Loucy (cell line): ENCODE data around the gene RAVER2.
"Not testable (repeated sequence)": the region's sequence is repeated elsewhere in the genome, so short reads cannot be mapped to it uniquely, and the experiment has no call there.

Source experiments
- H2AFZ ChIP-seq: fragments of 200-600 bp; sonication (generic); 2 replicates; pipeline ENCODE4 v1.6.0; 2016; ENCODE audit warnings: antibody characterized with exemption, mild to moderate bottlenecking, low read length, moderate library complexity
- H3F3A ChIP-seq: fragments of 200-600 bp; 2 replicates; pipeline ENCODE4 v1.6.0; 2016; ENCODE audit warnings: antibody characterized with exemption, low read depth, mild to moderate bottlenecking
- H3K27me3 ChIP-seq: fragments of 200-600 bp; sonication (generic); 2 replicates; pipeline ENCODE4 v1.6.1; 2014; ENCODE audit warnings: low read length, mild to moderate bottlenecking; ENCODE audit not compliant: insufficient read depth, poor library complexity, severe bottlenecking
- H3K36me3 ChIP-seq: fragments of 200-600 bp; sonication (generic); 2 replicates; pipeline ENCODE4 v1.6.1; 2016; ENCODE audit warnings: low read length; ENCODE audit not compliant: insufficient read depth
- H3K4me1 ChIP-seq: fragments of 200-600 bp; sonication (generic); 2 replicates; pipeline ENCODE4 v1.5.1; 2014; ENCODE audit warnings: low read length, mild to moderate bottlenecking; ENCODE audit not compliant: insufficient read depth, poor library complexity, severe bottlenecking
- H3K4me2 ChIP-seq: fragments of 200-600 bp; sonication (generic); 2 replicates; pipeline ENCODE4 v1.6.0; 2014; ENCODE audit warnings: antibody characterized with exemption, low read length, low read depth, mild to moderate bottlenecking; ENCODE audit not compliant: poor library complexity, severe bottlenecking
- H3K4me3 ChIP-seq: fragments of 200-600 bp; sonication (generic); 2 replicates; pipeline ENCODE4 v1.5.1; 2014; ENCODE audit warnings: low read length, mild to moderate bottlenecking, mixed read lengths; ENCODE audit not compliant: poor library complexity, severe bottlenecking
- H3K79me2 ChIP-seq: fragments of 200-600 bp; sonication (generic); 2 replicates; pipeline ENCODE4 v1.6.1; 2014; ENCODE audit warnings: low read length; ENCODE audit not compliant: insufficient read depth
- H3K9ac ChIP-seq: fragments of 200-600 bp; sonication (generic); 2 replicates; pipeline ENCODE4 v1.6.0; 2014; ENCODE audit warnings: mild to moderate bottlenecking, low read depth, low read length, moderate library complexity; ENCODE audit not compliant: poor library complexity, severe bottlenecking
- H3K9me2 ChIP-seq: fragments of 200-600 bp; sonication (generic); replicated peaks from 2 replicates; pipeline ENCODE4 v1.6.1; 2016; ENCODE audit warnings: low read depth, low read length, mixed read lengths
- H3K9me3 ChIP-seq: fragments of 200-600 bp; sonication (generic); 2 replicates; pipeline ENCODE4 v1.6.1; 2014; ENCODE audit warnings: mild to moderate bottlenecking, antibody characterized with exemption, low read length, low read depth; ENCODE audit not compliant: insufficient read depth
- H4K20me1 ChIP-seq: fragments of 200-600 bp; sonication (generic); 2 replicates; pipeline ENCODE4 v1.6.0; 2014; ENCODE audit warnings: antibody characterized with exemption, low read length, mild to moderate bottlenecking; ENCODE audit not compliant: insufficient read depth, poor library complexity, severe bottlenecking
- EZH2phosphoT487 ChIP-seq: fragments of 200-600 bp; IDR thresholded peaks from 2 replicates; pipeline ENCODE4 v1.6.1; 2018; ENCODE audit warnings: antibody characterized with exemption, mild to moderate bottlenecking, moderate library complexity, borderline replicate concordance
- TF ChIP-seq, protein P1 (sequence below): fragments of 200-600 bp; sonication (generic); conservative IDR thresholded peaks from 2 replicates; pipeline ENCODE4 v1.5.1; 2014; ENCODE audit warnings: mild to moderate bottlenecking, antibody characterized with exemption, low read length

The RAVER2 gene

DNA sequence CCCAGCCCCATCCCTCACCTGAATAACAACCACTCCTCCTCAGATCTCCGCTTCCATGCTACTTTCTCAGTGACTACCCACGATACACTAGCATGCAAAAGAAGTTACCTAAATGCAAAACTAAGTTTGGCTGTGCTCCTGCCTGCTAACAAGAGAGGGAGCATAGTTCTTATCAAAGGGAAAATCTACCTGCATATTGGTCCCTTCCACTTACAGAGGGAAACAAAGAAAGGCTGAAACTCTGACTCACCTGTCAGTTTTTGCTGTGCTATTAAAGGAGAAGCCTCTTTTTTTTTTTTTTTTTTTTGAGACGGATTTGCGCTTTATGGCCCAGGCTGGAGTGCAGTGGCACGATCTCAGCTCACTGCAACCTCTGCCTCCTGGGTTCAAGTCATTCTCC is 43.8 kb upstream of the RAVER2 start:
- Histone ChIP-seq H3K4me3 (no peak overlapping the region), H3K9me2 (no peaks in the 10 kb centered on the region), H3K36me3 (no peaks in the 10 kb centered on the region), H4K20me1 (no peaks in the 10 kb centered on the region), H3K79me2 (no peaks in the 10 kb centered on the region), H3K4me1 (no peaks in the 10 kb centered on the region), H3K27me3 (no peaks in the 10 kb centered on the region), H3K4me2 (no peak overlapping the region), H3K9ac (no peak overlapping the region), H3K9me3 (no peaks in the 10 kb centered on the region), H2AFZ (no peak overlapping the region), H3F3A (no peaks in the 10 kb centered on the region)
- TF ChIP-seq, protein P1, sequence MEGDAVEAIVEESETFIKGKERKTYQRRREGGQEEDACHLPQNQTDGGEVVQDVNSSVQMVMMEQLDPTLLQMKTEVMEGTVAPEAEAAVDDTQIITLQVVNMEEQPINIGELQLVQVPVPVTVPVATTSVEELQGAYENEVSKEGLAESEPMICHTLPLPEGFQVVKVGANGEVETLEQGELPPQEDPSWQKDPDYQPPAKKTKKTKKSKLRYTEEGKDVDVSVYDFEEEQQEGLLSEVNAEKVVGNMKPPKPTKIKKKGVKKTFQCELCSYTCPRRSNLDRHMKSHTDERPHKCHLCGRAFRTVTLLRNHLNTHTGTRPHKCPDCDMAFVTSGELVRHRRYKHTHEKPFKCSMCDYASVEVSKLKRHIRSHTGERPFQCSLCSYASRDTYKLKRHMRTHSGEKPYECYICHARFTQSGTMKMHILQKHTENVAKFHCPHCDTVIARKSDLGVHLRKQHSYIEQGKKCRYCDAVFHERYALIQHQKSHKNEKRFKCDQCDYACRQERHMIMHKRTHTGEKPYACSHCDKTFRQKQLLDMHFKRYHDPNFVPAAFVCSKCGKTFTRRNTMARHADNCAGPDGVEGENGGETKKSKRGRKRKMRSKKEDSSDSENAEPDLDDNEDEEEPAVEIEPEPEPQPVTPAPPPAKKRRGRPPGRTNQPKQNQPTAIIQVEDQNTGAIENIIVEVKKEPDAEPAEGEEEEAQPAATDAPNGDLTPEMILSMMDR: no peak
- TF ChIP-seq EZH2phosphoT487: no peak

DNA sequence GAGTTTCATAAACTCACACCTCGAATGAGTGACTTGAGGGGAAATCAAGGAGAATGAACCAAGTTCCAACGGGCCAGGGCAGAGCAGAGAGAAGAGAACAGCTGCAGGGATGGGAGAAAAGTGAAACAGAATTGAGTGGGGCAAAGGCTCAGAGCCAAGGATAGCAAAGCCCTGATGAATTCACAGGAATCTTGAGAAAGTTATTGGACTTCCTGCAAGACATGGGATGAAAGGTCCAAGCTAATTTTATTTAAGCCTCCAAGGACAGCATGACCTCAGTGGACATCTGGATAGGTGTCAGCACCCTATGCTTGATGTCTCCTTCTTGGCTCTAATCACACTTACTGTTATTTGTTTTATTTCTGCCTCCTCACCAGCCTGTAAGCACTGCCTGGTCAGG is 43.0 kb upstream of the RAVER2 start:
- Histone ChIP-seq H3K79me2 (no peaks in the 10 kb centered on the region), H3K4me3 (no peak overlapping the region), H3K27me3 (no peaks in the 10 kb centered on the region), H2AFZ (no peak overlapping the region), H3K4me2 (no peak overlapping the region), H3K36me3 (no peaks in the 10 kb centered on the region), H3K4me1 (no peaks in the 10 kb centered on the region), H3K9ac (no peak overlapping the region), H4K20me1 (no peaks in the 10 kb centered on the region), H3F3A (no peaks in the 10 kb centered on the region), H3K9me3 (no peaks in the 10 kb centered on the region), H3K9me2 (no peaks in the 10 kb centered on the region)
- TF ChIP-seq, protein P1: no peak
- no peak for TF ChIP-seq EZH2phosphoT487

DNA sequence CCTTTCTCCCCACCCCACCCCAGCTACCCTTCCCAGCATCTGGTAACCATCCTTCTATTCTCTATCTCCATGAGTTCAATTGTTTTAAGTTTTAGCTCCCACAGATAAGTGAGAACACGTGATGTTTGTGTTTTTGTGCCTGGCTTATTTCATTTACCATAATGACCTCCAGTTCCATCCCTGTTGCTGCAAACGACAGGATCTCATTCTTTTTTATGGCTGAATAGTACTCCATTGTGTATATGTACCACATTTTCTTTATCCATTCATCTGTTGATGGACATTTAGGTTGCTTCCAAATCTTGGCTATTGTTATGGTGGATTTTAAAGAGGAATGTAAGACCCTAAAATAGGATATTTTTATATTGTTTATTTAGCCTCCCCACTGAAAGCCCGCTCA is 42.2 kb upstream of the RAVER2 start:
- H3F3A ChIP-seq, H3K36me3 ChIP-seq, H3K4me3 ChIP-seq, H3K4me1 ChIP-seq, H3K27me3 ChIP-seq, H3K79me2 ChIP-seq, H3K9ac ChIP-seq, H4K20me1 ChIP-seq, H3K9me3 ChIP-seq, H3K4me2 ChIP-seq, H2AFZ ChIP-seq, H3K9me2 ChIP-seq: not testable (repeated sequence)

DNA sequence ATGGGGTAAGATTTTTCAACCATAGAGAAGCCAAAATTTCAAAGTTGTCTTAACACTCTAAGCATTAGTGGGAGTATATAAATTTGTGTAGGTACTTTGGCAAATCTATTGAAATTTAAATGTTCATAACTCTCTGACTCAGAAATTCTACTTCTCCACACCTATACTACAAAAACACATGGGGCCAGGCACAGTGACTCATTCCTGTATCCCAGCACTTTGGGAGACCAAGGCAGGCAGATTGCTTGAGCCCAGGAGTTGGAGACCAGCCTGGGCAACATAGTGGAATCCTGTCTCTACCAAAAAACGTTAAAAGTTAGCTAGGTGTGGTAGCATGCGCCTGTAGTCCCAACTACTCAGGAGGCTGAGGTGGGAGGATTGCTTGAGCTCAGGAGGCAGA is 41.3 kb upstream of the RAVER2 start:
- H3F3A ChIP-seq: no peaks in the 10 kb centered on the region
- no peak overlapping the region for H3K9ac ChIP-seq
- TF ChIP-seq EZH2phosphoT487: no peak
- TF ChIP-seq, protein P1: no peak
- H3K4me3 ChIP-seq: no peak overlapping the region
- H2AFZ ChIP-seq: no peak overlapping the region
- no peaks in the 10 kb centered on the region for H3K36me3 ChIP-seq
- no peaks in the 10 kb centered on the region for H3K9me2 ChIP-seq
- H3K79me2 ChIP-seq: no peaks in the 10 kb centered on the region
- H4K20me1 ChIP-seq: no peaks in the 10 kb centered on the region
- no peaks in the 10 kb centered on the region for H3K27me3 ChIP-seq
- no peak overlapping the region for H3K4me2 ChIP-seq
- H3K9me3 ChIP-seq: no peaks in the 10 kb centered on the region
- no peaks in the 10 kb centered on the region for H3K4me1 ChIP-seq
